Measurements from ENCODE around the gene RNF2.
"Not testable (repeated sequence)": the region's sequence is repeated elsewhere in the genome, so short reads cannot be mapped to it uniquely, and the experiment has no call there.

Gene RNF2

GRCh38 chr1:185044981-185045813, at the start of gene RNF2:
Gene RNF2, plus strand, starts transcription at chr1:185045558. Its CDS starts 41,996 bp downstream, at chr1:185087554.
- peak; percentile 86 for DNase-seq

DNA sequence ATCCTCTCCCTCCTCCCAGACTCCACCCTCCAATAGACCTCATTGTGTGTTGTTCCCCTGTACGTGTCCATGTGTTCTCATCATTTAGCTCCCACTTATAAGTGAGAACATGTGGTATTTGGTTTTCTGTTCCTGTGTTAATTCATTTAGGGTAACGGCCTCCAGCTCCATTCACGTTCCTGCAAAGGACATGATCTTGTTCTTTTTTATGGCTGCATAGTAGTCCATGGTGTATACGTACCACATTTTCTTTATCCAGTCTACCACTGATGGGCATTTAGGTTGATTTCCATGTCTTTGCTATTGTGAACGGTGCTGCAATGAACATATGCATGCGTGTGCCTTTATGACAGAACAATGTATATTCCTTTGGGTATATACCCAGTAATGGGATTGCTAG, 45.4 kb upstream of the RNF2 start:
- not testable (repeated sequence) for DNase-seq

DNA sequence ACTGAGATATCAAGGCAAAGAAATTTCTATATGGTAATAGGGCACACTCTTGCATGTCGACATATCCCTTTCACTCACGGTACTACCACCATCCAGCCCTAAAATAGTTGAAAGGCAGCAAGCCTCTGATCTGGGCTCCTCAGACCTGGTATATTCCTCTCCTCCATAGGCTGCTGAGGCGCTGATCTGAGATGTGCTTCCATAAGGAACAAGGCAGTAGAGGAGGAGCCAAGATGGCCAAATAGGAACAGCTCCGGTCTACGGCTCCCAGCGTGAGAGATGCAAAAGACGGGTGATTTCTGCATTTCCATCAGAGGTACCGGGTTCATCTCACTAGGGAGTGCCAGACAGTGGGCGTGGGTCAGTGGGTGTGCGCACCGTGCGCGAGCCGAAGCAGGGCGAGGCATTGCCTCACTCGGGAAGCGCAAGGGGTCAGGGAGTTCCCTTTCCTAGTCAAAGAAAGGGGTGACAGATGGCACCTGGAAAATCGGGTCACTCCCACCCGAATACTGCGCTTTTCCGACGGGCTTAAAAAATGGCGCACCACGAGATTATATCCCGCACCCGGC, 44.0 kb upstream of the RNF2 start:
- DNase-seq = not testable (repeated sequence)

- no peak for DNase-seq
Observed at GRCh38 chr1:185008838-185009237, 36.5 kb upstream of the RNF2 start.

DNA sequence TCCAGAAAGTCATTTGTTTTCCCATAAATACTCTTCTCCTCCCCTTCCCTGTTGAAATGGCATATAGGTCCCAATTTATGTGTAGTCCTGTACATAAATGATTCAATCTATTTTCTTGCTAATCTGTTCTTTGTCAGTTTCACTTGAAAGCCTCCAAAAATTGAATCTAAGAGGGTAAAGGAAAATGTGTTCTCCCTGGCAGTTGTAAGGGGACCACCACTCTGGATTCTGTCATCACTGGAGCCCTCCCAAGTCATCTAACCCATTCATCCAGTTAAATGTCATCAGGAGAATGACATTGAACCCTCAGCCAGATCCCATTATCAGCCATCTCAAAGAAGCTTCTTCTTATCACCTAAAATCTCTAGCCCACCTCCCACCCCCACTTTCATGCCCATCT, 35.0 kb upstream of the RNF2 start:
- no peak for DNase-seq

DNA sequence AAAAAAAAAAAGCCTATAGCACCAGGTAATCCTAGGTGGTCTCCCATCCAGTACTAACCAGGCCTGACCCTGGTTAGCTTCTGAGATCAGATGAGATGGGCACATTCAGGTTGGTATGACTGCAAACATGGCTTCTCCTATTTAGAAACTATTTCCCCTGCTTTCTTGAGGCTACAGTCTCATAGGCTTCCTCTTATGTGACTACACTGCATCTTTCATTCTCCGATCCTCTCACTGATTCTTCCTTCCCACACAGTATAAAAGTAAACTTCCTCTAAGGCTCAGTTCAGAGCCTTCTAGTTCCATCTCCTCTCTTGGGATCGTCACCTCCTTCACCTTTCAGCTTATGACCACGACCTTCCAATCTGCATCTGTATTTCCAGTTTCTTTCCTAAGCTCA, 30.4 kb upstream of the RNF2 start:
- DNase-seq = no peak

DNA sequence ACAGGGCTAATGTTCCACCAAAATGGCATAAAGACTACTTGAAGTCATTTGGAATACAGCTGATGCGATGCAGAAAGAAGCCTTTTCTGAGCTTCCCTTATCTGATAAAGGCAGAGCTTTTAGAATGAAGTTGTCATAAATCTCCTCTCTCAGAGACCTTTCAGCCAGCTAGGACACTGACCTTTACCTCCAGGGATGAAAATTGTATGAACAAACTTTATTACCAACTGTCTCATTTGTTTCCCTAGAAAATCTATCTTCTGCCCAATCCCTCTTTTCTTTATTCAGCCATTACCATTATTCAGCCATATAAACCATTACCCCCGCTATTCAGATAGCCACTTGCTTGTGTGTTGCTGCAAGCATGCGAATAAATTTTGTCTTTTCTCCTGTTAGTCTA, 29.7 kb upstream of the RNF2 start:
- no peak for DNase-seq

DNA sequence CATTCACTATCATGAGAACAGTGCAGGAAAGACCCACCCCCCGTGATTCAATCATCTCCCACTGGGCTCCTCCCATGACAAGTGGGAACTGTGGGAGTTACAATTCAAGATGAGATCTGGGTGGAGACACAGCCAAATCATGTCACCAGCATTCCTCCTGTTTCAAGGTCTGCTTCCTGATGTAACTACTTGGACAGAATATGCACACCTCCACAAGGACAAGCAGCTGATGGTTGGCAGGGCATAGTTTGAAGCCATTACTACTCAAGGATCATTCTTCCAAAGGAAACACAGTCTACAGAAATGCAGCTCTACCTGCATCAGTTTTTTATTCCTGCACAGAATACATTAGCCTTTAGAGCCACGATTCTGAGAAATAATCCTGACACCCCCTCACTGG, 28.5 kb upstream of the RNF2 start:
- DNase-seq = no peak

DNA sequence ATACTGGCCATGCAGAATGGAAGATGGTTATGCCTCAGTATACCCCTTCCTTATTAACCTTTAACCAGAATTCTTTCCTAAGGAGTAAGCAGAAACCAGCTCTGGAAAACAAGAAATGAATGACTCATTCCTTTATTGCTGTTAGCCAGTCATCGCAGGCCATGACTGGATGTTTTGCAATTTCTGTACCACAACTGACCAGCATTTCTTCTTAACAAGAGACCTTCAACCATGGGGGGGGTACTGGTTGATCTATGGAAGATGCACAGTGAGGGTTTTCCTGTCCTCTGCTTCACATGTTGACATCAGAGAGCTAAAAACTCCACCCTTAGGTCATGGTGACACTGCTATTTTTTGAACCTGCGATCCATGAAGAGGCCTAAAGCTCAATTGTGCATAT, 28.0 kb upstream of the RNF2 start:
- no peak for DNase-seq

DNA sequence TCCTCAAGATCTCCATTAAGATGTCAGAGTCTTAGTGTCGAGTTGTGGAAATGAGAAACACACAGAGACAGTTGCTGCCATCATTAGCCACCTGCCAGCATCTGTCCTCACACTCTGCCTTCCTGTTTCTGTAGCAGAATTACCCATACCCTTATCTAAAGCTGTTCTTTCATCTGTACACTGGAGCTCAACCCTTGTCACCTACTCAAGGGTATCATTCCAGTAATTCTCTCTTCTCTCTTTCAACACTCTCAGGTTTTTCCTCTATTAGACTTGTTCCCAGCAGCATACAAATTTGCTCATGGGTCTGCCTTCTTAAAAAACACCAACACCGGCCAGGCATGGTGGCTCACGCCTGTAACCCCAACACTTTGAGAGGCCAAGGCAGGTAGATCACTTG, 27.4 kb upstream of the RNF2 start:
- DNase-seq = no peak

- DNase-seq = no peak
Observed at GRCh38 chr1:185027252-185027882, 18.0 kb upstream of the RNF2 start.

- no peak for DNase-seq
Observed at GRCh38 chr1:185033686-185034085, 11.7 kb upstream of the RNF2 start.

GRCh38 chr1:185035258-185035657, 10.1 kb upstream of the RNF2 start:
- DNase-seq = no peak

GRCh38 chr1:185038813-185039376, 6.5 kb upstream of the RNF2 start:
- no peak for DNase-seq

- no peak for DNase-seq
Observed at GRCh38 chr1:185039726-185040407, 5.5 kb upstream of the RNF2 start.

DNA sequence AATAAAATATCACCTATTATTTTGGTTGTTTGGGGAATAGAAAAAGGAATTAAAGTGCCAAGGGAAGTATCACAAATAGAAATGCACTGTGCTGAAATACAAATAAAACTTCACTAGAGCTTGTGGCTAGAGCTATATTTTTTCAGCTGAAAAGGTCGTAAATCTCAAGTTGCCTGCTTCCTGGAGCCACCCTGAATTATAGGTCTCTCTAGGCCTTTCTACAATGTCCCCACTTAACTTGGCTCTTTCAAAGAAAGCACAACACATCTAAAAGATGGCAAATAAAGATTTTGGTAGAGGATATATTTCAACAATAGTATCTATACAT, 5.0 kb upstream of the RNF2 start:
- no peak for DNase-seq

- DNase-seq = no peak
Observed at GRCh38 chr1:185041742-185042141, 3.6 kb upstream of the RNF2 start.

- DNase-seq = no peak
Observed at GRCh38 chr1:185042737-185043136, 2.6 kb upstream of the RNF2 start.

DNA sequence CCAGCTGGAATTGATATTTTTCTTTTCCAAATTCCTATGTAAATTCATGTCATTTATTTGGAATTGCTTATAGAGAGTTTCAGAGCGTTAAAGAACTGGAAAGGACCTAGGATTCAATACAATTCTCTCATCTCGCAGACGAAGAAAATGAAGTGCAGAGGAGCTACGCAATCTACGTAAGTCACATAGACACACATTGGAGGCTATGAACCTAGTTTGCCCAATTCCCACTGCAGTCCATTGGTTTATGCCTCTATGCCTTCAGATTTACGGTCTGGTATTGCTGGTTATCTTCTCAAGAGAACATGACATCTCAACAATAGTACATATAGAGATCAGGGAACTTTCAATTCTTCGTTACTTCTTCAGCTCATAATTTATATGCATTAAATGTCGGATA, 971 bp upstream of the RNF2 start:
- no peak for DNase-seq

DNA sequence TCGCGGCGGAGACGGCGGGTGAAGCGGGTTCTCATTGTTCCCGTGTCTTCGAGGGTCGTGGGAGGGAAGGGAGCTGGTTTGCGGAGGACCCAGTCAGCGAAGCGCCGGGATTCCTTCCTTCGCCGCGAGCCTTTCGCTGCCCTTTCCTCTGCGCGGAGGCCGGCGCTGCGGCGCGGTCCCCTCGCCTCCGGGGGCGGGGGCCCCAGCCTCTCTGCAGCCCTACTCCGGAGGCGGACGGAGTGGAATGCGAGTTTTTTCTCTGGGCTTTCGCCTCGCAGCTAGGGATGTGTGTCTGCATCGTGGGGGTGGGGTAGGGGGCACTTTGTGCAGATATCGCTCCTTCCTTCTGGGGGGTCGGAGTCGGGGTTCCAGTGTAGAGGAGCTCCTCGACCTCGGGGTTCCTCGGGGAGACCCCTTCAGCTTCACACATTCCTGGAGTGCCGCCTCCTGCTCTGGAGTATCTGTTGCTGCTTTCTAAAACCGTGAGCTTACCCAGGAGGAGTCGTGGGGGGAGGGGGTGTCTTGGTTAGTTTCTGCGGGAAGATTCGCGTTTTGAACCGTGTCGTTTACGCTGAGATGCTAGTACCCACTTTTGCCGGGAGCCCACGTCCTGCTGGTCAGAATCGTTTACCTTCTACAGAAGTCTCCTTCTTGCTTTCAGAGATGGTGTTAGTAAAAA, 595 bp downstream of the RNF2 start:
- peak; percentile 14 for DNase-seq

DNA sequence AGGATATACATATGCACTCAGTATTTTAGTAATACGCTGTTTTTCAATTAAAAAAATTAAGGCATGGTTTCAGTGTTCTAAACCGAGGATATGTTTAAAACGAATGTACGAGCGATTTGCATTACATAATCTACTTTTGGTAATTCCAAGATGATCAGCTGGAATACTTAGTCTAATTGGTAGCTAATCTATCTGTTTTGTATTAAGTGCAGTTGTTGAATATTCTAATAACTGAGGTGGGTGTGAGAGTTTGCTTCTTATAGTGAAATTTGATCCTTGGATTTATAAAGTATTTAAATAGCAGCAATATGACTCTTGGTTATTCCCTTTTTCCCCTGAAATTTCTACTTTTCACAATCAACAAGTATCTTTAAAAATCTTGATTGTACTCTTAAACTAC, 1.3 kb downstream of the RNF2 start:
- DNase-seq = no peak

DNA sequence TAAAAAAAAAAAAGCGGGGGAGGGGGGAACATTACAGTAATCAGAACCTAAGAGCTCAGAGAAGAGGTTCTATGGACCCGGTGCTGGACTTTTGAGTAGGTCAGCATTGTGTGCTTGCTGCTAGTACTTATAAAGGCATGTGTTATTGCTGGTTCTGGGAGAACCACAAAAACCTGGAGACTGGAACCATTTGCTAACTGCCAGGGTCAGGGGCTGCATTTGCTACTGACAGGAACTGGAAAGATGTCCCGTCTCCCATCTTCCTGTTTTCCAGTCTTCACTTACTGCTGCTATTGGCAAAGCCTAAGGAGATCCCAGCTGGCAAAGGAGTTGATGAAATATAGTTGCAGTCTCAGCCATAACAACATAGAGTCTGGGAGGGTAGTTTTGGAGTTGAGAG, 4.3 kb downstream of the RNF2 start:
- no peak for DNase-seq
